Midbrain (tissue), 1 donor: ENCODE data around the gene CEP57L1.
"Not testable (repeated sequence)": the region's sequence is repeated elsewhere in the genome, so short reads cannot be mapped to it uniquely, and the experiment has no call there.

Experiments used
- DNase-seq: peaks from one replicate; lab custom pipeline; 2025; lab: John Stamatoyannopoulos, UW

CEP57L1 gene

DNA sequence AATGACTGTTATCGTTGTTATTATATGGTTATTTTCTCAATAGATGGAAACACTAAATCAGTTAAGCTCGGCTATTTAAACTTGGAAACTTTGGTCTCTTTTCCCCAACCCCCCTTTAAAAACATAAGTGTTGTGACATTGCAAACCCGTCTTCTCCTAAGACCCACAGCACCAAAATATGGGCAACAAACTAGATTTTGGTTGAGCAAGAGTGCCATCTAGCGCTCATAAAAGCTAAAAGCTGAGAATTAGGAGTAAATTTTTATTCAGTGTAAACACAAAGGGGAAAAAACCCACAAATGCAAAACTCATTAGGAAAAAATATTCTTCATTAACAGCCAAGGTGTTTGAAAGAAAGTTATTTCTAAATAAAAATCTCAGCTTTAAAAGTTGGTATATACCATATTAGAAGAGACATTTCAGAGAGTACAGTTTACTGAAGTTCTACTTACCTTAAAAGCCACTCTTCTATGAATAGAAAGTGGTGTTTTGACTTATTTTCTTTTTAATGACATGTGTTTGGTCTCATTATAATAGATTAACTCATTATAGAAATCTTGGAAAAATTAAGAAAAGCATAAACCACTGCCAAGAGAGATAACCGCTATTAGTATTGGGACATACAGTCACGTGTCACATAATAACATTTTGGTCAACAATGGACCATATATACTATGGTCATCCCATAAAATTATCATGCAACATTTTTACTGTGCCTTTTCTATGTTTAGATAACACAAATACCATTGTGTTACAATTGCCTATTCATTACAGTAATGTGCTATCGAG, 21.8 kb upstream of the CEP57L1 start:
- peak; percentile 84 for DNase-seq

DNA sequence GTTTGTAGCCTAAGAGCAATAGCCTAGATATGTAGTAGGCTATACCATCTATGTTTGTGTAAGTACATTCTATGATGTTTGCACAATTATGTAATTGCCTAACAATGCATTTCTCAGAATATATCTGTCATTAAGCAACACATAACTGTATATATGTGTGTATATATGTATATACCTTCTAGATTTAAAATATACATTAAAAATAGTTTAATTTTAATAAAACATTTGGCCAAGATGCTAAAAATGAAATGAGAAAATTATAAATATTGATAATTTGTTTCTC, 21.2 kb upstream of the CEP57L1 start:
- no peak for DNase-seq

DNA sequence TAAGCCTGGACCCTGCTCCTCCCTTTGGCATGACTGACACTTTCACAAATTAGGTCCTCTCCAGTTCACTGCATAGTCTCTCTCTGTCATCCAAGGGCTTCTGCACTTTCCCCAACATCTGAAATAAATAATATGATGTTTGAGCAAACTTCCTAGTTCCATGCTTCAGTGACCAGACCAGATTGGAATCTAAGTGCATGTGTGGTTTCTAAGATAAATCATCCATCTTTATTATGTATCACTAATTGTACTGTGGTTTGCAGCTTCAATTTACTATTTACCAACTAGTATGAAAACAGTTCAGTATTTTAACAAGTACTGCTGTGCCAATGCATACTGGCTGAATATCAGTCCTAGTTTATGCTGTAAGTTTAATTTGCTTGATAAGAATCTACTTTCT, 19.4 kb upstream of the CEP57L1 start:
- no peak for DNase-seq

DNA sequence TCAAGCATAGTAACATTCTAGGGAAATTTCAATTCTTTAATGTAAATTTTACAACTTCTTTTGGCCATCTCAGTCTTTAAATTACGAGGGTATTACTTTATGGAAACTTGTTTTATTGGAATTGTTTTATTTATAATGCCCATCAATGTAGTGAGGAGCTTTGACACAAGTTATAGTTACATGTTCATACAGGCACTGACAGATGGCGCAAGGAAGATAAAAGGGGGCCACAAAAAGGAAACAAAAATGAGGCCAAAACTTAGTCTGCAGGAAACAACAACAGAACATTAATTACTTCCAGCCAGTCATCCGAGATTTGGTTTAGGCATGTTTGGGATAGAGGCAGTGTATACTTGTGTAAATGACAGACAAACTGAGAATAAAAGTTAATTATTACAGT, 18.9 kb upstream of the CEP57L1 start:
- no peak for DNase-seq

DNA sequence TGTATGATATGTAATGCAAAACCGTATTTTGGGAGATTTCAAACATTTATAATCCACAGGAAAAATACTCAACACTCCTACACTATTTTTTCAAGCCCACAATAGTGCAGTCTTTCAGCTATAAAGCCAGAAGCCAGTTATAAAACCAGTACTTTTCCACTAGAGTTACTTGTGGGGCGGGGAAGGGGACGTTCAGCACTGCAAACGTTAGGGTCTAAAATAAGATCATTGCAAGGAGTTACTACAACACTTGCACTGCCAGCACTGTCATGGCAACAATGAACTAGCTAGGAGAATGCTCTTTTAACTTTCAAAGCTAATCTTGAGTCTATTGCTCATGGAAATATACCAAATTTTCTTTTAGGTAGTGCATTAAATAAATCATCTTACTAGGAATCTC, 15.3 kb upstream of the CEP57L1 start:
- DNase-seq, result peak; percentile 40

DNA sequence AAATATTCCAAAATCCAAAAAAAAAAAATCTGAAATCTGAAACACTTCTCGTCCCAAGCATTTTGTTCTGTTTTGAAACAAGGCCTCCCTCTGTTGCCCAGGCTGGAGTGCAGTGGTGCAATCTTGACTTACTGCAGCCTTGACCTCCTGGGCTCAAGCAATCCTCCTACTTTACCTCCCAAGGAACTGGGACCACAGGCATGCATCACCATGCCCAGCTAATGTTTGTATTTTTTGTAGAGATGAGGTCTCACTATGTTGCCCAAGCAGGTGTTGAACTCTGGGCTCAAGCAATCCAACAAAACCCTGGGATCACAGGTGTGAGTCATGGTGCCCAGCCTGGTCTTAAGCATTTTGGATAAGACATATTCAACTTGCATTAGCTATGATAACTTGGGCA, 14.3 kb upstream of the CEP57L1 start:
- no peak for DNase-seq

DNA sequence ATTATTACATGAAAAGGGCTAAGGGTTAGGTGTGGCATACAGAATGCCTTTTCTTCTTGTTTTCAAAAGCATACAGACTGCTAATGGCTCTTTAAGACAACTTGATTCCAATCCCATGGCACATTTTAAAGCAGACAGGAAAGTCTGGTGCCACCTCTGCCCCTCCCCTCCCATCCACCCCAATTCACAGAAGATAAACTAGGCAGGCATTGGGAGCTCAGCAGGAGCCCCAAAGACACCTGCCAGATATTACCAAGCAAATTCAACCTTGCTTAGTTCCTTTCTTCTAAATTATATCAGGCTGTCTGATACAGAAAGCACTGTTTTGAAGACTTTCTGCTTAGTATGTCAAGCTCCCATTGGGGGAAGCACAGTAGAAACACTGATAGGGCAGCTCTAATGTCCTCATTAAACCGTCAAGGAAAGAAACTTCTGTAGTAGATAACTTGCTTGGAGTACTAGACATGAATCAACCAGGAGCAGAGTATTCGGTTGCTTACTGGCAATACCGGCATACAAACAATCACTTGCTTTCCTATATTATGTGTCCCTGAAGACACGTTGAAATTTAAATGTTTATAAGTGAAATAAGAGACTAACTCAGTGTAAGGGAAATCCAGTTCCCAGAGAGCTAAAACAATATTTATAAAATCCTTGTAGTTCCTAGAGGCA, 13.7 kb upstream of the CEP57L1 start:
- no peak for DNase-seq

DNA sequence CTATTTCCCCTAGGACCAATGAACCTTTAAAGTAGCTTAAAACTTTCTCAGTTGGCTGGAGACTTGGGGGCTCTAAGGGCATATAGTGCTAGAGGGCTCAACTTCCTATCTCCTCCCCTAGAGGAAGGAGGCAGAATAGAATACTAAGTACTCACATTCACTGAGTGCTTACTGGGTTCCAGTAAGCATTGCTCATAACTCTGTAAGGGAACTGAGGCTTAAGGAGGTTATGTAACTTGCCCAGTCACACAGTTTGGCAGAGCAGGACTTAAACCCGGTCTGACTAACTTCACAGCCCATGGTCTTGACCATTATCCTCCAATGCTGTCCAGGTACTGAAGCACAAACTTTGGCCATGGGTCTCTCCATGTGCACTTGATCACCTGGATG, 13.1 kb upstream of the CEP57L1 start:
- DNase-seq, result no peak

DNA sequence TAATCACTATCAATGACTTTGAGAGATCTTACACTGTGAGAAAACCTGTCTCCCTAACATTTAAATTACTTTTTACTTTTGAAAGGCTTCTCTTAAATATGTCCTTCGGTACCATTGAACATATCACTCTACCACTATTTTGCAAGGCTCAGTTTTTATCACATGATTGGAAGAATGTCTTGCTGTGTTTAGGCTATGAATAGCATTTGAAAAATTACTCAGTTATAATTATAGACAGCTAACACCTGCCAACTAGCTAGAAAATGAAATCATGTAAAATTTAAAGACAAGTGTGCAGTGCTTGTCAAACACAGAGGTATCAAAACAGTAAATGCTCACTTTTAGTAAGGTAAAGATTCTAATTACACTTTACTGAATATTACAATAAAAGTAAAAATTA, 11.7 kb upstream of the CEP57L1 start:
- DNase-seq, result no peak

DNA sequence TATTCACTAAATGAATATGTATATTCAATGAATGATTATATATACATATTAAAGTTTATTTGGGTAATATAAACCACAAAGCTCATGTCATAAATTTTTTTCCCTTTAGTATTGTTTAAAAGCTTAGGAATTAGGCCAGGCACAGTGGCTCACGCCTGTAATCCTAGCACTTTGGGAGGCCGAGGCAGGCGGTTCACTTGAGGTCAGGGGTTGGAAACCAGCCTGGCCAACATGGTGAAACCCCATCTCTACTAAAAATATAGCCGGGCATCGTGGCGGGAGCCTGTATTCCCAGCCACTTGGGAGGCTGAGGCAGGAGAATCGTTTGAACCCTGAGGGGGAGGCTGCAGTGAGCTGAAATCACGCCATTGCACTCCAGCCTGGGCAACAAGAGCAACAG, 11.2 kb upstream of the CEP57L1 start:
- DNase-seq, result not testable (repeated sequence)

DNA sequence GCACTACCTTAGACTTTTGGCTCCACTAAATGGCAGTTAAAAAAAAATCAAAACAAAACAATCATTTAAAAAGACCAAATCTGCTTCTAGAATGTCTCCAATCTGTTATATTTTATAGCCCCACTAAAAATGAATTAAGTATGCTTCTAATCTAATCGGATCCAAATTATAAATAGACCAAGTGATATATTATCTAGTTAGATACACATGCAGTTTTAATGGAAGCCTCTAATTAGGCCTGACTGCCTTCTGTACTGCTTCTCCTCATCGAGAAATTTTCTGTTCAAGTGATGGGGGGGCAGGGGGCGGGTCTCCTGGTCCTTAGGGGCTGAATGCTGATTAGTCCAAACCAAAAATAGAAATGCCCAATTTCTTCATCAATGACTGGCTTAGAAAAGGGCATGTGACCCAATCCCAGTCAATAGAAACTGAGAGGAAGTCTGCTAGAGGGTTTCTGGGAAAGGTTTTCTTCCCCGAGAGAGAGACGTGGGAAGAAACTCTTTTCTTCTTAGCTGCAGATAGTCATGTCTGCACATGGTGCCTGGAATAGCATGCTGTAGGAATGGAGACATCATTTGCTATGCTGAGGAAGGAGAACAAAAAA, 7.5 kb upstream of the CEP57L1 start:
- DNase-seq, result no peak

DNA sequence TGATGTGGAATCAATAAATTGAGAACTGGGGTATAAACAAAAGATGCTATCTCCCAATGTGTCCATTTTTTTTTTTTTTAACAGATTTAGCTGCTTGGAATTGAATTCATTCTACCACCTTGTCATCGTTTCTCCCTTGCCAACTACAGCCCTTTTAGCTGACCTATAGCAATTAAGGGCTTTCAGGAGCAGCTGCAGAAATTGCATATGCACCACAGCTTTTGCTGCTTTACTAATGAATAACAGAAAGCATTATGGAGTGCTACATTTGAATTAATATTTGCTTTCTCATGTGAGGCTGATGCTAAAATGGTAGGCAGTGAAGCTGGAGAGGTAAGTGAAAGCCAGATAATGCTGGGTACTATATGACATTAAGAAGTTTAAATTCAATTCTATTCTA, 6.3 kb upstream of the CEP57L1 start:
- no peak for DNase-seq

DNA sequence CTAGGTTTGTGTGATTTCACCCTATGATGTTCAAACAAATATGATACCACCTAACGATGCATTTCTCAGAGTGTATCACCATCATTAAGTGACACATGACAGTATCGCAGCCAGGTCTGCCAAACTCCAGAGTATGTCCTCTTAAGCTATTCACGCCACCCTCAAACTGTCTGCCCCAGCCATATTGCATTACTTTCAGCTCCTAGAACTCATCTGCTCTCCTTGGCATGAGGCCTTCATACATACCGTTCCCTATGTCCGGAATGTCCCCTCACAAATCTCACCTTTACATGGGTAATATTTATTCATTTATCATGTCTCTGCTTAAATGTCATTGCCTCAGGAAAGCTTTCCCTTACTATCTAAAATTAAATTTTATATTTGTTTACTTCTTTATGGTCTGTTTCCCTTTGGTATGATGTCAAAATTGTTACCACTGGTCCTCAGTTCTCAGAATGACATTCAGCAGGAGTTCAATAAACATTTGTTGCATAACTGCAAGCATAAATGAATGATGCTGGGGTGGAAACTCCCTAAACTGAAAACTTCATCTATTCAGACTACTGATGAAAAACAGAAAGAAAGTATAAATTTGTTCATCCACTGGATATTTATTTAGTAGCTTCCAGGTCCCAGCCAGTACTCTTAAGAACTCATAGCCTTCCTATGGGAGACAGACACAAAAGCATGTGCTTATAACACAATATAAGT, 3.8 kb upstream of the CEP57L1 start:
- DNase-seq, result no peak

DNA sequence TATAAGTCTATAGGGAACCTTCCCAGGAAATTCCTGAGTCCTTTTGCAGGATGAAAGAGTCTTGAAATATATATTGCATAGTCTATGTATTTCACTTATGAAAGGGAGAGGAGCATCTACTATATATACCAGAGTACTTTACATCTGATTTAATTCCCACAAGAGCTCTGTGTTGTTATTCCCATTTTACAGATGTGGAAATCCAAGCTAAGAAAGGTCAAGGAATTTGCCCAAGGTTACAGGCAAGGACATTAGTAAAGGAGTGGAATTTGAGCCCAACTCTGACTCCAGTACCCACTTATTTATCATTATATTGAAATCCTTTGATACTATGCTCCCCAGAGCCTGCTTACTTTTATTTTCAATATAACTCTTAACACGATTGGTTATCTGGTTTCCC, 3.2 kb upstream of the CEP57L1 start:
- DNase-seq, result no peak

DNA sequence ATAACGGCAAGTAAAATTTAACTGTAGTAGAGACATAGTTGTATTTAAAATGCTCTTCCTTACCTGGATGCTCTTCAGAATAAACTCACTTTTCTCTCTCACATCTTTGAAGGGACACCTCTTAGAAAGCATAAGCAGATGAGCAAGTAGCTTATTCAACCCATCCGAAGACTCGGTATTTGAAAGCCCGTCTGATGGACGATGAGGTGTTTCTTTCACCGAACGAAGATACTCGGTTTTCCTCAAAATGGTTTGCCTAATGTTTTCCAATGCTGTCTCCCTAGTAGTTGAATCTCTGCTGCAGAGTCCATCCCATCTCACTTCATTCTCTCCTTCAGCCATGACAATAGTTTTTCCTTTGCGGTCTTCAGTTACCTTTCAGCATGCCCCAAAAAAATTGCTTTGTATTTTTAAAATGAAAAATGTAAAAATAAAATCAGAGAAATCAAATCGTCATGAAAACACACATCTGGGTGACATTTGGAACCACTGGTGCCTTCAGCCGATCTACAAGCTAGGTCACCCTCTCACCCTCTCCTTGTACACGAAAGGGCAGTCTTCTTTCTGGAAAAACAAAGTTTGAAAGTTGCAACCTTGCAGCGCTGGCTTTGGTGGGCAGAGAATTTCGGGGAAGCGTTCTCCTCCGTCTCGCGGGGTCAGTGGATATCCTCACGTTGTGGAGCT, 1.4 kb upstream of the CEP57L1 start:
- DNase-seq, result peak; percentile 49

DNA sequence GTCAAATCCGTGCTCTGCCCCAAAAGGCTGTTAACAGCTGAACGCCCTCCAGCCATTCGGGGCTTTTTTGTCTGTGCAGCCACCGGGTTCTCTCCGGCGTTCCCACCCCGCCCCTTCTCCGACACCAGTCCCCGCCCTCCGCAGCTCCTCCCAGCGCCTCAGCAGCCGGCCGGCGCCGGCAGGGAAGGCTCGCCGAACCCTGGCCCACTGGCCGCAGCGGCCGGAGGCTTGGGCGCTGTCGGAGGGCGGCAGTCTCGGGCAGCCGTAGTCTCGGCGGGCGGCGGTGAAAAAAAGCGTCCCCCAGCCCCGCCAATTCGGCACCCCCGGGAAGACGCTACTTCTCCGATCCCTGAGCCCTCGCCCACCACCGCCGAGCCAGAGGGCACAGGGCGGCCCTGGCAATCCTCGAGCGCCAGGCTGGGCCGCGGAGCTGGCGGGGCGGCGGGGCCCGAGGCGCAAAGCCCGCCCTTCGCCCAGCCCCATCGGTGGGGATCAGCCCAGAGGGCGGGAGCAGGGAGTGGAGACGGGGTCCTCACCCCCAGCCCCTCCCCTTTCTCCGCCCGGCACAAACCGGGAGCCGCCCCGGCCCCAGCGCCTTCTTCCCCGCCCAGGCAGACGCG, 781 bp upstream of the CEP57L1 start, which contains the start of gene SESN1:
SESN1 (minus strand) TSS at position 431 of the 620 bp plus-strand sequence. CDS start 773 bp downstream, outside the sequence.
- peak; percentile 90 for DNase-seq

DNA sequence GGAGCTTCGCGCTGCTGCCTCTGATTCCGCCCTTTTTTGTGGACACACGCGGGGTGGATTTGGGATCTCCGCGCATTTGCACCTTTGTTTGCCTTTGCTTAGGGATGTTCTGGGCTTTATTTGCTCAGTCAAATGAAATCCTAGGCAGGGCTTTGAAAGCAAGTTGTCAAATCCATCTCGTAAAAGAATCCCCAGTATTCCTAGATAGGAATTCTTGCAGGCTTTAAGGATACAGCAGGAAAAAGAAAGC, 453 bp downstream of the CEP57L1 start:
- no peak for DNase-seq

DNA sequence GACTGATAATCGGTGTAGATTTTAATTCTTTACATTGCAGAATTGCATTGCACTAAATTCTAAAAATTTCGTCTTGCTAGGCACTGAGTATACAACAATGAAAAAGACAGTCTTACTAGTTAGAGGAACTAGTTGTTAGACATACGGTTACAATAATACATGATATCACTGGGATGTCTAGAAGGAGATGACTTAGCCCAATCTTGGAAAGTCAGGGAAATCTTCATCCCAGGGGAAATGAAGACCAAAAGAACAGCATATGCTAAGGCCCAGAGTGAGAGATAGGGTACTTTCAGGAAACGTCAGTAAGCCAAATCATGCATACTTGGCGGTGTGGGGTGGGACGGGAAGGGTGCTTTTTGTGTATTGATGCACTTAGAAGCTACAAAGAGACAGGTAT, 901 bp downstream of the CEP57L1 start:
- no peak for DNase-seq

DNA sequence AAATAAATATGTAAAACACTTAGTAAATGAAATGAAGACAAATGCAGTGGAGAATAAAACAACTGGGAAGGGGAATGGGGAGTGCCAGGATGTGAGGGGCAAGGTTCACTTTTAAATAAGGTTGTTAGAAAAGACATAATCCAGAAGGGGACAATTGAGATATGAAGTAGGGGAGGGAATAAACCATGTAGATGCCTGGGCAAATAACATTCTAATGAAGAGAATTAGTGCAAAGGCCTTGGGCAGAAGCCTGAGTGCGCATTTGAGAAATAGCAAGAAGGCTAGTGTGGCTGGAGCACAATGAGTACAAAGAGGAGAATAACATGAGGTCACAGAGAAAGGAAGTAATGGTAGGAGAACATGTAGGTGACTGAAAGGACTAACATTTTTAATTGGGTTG, 2.4 kb downstream of the CEP57L1 start:
- no peak for DNase-seq

DNA sequence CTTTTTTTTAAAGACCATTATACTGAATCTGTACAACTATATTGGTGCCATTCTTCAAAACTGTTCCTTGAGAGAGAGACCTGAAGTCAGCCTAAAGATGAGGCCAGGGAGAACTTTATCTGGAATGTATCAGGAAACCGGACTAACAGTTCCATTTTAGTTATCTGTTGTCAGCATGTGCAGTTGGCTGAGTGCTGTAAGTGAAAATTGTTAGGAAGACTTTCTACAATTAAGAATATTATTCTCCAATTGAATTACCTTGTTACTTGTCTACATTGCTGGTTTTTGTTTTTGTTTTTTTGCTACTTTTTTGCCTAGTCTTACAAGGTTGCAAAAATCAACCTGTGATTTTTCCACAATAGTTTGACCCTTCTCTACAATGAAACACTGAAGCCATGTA, 7.5 kb downstream of the CEP57L1 start:
- no peak for DNase-seq

DNA sequence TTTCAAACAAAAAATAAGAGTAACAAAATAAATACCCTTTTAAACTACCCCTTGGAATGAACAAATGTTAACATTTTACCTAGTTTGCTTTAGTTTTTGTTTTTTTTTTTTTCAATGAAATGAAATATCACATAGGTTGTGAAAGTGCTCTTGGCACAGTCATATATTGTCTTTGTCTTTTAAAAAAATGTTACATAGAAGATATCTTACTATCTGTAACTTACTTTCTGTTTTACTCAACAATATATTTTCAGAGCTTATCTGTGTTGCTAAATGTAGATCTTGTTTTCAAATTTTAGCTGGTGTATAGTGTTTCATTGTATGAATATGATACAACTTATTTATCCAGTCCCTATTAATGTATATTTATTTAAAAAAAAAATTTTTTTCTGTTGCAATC, 8.6 kb downstream of the CEP57L1 start:
- DNase-seq, result no peak

DNA sequence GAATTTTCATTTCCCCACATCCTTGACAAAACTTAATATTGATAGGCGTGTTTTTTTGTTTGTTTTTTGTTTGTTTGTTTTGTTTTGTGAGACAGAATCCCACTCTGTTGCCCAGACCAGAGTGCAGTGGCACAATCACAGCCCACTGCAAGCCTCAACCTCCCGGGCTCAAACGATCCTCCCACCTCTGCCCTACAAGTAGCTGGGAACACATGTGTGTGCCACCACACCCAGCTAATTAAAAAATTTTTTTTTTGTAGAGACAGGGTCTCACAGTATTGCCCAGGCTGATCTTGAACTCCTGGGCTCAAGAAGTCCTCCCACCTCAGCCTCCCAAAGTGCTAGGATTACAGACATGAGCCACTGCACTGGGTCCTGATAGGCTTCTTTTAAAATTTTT, 9.2 kb downstream of the CEP57L1 start:
- no peak for DNase-seq
